BJ (cell line): ENCODE results near the gene DDR2. TPM values are rescaled to one million over a fixed set of nuclear protein-coding genes. Genes with fewer than 3 reads are reported as not detected.

Experiments used
- CTCF ChIA-PET: fragments of 350-600 bp; formaldehyde crosslinking; extraction: SDS; loops from one replicate; lab custom pipeline; 2021; ENCODE audit warnings: antibody characterized with exemption, inconsistent platforms; lab: Yijun Ruan, JAX
- POLR2A ChIA-PET: fragments of 300-600 bp; sonication (Branson Sonifier 250); formaldehyde crosslinking; extraction: SDS; loops from one replicate; lab custom pipeline; 2021; ENCODE audit warnings: antibody characterized with exemption; lab: Charles Lee
- DNase-seq: peaks from one replicate; pipeline ENCODE4 v3.0.0-alpha.2; 2011; ENCODE audit warnings: low read depth
- H3K27me3 ChIP-seq: 2 replicates; pipeline ENCODE4 v1.6.0; 2011; ENCODE audit warnings: low read length; ENCODE audit not compliant: control insufficient read depth, insufficient read depth
- H3K36me3 ChIP-seq: 2 replicates; pipeline ENCODE4 v1.5.1; 2011; ENCODE audit warnings: low read length; ENCODE audit not compliant: control insufficient read depth, insufficient read depth
- H3K4me3 ChIP-seq: 2 replicates; pipeline ENCODE4 v1.5.1; 2011; ENCODE audit warnings: low read depth, mild to moderate bottlenecking, control low read depth, low read length
- polyA plus RNA-seq: library from polyadenylated mRNA; depleted of rRNA; stranded (reverse); fragments of >200 nt; gene quantifications from 2 replicates; pipeline ENCODE4 v1.2.3, GENCODE V29; 2011
- TF ChIP-seq, protein P1 (sequence below): IDR thresholded peaks from 2 replicates; pipeline ENCODE4 v1.5.1; 2011; ENCODE audit warnings: low read depth, mild to moderate bottlenecking, control low read depth, inconsistent platforms, low read length, moderate library complexity; ENCODE audit not compliant: insufficient read depth

Gene DDR2
- polyA plus RNA-seq, 1 experiment, result 282 TPM

DNA sequence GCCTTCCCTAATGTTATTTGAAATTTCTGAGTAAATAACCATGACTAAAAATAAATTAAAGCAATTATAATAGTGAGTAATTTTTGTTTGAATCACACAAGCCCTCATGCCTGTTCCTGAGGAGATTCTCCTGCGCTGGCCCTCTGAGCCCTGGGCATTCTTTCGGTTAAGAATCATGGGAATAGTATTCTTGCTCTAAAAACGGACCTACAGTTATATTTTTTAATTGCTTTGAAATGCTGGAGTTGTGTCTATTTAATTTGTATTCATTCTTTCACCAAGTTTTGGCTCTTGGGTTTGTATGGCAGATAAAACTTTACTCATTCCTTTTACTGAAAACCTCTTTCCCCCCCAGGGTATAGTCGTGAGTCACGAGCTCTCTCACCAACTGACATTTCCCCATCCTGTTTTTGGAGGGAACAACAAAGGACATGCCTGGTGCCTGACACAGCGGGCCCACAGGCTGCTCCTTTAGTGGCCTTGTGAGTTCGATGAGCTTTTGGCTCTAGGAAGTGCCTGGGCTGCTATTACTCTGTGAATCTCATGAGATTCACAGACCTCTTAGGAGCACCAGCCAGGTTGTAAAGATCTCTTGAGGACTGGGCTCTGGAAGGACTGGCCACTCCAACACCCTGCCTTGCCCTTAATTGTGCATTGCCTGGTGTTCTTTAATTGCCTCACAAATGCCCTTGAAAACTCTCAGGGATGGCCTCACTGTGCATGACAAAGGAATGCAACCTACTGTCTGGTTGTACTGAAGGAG lies 58.6 kb downstream of the DDR2 start:
- TF ChIP-seq, protein P1, sequence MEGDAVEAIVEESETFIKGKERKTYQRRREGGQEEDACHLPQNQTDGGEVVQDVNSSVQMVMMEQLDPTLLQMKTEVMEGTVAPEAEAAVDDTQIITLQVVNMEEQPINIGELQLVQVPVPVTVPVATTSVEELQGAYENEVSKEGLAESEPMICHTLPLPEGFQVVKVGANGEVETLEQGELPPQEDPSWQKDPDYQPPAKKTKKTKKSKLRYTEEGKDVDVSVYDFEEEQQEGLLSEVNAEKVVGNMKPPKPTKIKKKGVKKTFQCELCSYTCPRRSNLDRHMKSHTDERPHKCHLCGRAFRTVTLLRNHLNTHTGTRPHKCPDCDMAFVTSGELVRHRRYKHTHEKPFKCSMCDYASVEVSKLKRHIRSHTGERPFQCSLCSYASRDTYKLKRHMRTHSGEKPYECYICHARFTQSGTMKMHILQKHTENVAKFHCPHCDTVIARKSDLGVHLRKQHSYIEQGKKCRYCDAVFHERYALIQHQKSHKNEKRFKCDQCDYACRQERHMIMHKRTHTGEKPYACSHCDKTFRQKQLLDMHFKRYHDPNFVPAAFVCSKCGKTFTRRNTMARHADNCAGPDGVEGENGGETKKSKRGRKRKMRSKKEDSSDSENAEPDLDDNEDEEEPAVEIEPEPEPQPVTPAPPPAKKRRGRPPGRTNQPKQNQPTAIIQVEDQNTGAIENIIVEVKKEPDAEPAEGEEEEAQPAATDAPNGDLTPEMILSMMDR, result no peak
- peaks cover 6% of the 10 kb centered on the region for H3K36me3 ChIP-seq
- ChIA-PET CTCF (interaction anchor here (1.5 to 1.8 kb wide), 2 partner anchors 13 to 77 kb away, joined by 6 read pairs; no protein-coding TSS in a partner anchor), POLR2A (interaction anchor here (1.0 to 1.7 kb wide), 3 partner anchors 10 to 20 kb away, joined by 4 read pairs; no protein-coding TSS in a partner anchor)
- H3K4me3 ChIP-seq, result no peak overlapping the region
- H3K27me3 ChIP-seq, result no peaks in the 10 kb centered on the region
- peak; percentile 97 for DNase-seq

DNA sequence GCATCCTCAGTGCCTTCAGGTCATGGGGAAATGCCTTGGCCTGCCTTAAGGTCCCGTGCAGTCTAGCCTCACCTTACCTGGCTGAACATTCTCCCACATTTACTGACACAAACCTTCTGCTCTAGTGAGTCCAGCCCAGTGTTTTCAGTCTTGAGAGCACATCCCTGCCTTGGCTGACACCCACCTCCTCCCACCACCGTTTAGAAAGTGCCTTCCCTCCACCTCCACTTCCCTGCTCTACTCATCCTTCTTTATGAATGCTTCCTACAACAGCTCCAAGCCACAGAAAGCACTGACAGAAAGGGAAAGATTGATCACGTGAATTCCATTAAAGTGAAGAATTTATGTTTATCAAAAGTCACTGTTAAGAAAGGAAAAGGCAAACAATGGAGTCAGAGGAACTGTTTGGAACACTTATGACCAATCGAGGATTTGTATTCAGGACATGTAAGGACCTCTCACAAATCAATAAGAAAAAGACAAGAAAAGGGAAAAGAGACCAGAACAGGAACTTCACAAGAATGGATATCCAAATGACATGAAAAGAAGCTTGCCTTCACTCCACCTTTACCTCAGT lies 59.8 kb downstream of the DDR2 start:
- Histone ChIP-seq H3K27me3 (no peaks in the 10 kb centered on the region), H3K36me3 (peaks cover 6% of the 10 kb centered on the region), H3K4me3 (no peak overlapping the region)
- POLR2A ChIA-PET, result no interaction called here
- CTCF ChIA-PET, result interaction anchor here (1.1 to 1.7 kb wide), 2 partner anchors 27 to 78 kb away, joined by 3 to 4 read pairs; no protein-coding TSS in a partner anchor
- no peak for DNase-seq
- TF ChIP-seq, protein P1, result no peak

DNA sequence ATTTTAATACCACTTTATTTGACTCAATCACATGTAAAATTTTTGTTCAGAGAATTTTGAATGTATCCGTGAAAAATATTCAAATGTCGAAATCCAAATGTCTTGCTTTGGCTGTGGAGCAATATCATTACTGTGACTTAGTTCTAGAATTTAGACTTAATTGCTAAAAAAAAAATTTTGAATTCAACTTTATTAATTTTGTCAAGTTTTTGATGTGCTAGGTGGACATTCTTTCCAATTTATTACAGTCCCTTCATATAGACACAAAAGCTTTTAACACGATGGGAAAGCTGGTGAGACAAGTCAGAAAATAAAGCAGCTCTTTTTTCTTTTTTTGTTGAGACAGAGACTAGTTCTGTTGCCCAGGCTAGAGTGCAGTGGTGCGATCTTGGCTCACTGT lies 62.6 kb downstream of the DDR2 start:
- ChIA-PET POLR2A (no interaction called here), CTCF (no interaction called here)
- DNase-seq, result no peak
- Histone ChIP-seq H3K36me3 (peaks cover 2% of the 10 kb centered on the region; the same call in 1 of the 2 replicates), H3K4me3 (no peak overlapping the region), H3K27me3 (no peaks in the 10 kb centered on the region)
- TF ChIP-seq, protein P1, result no peak

DNA sequence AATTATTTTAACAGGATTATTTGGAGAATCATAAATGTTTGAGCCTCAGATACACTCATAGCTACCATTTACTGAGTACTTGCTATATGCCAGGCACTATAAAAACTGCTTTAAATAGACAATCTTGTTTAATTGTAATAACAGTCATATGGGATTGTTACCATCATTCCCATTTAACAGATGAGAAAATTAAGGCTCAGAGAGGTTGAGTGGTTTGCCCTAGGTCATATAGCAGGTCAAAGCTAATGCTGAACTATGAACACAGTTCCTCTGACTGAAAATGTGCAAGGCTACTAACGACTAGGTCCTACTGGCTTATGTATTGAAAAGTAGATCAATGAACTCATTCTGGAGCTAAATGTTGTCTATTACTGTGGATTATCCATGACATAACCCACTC lies 63.4 kb downstream of the DDR2 start:
- TF ChIP-seq, protein P1, result no peak
- H3K36me3 ChIP-seq, result peaks cover 2% of the 10 kb centered on the region; the same call in 1 of the 2 replicates
- H3K27me3 ChIP-seq, result no peaks in the 10 kb centered on the region
- H3K4me3 ChIP-seq, result no peak overlapping the region
- CTCF ChIA-PET, result interaction anchor here (0.9 kb wide), 1 partner anchor 105 kb away, joined by 4 read pairs; no protein-coding TSS in a partner anchor
- no peak for DNase-seq
- POLR2A ChIA-PET, result interaction anchor here (1.0 kb wide), 1 partner anchor 63 kb away, joined by 5 read pairs; the partner anchor contains the start of gene DDR2
